Psoas muscle (tissue), 8 donors: ENCODE results near the gene SHFL. TPM values are rescaled to one million over a fixed set of nuclear protein-coding genes. Genes with fewer than 3 reads are reported as not detected.

Source experiments
- ATAC-seq, 4 donors: fragments of 200-7000 bp; cut with Tn5 transposase; one replicate each; pipeline ENCODE4 v1.9.1; 2020; ENCODE audit warnings: moderate library complexity in 3 of 4, mild to moderate bottlenecking in 2 of 4
- DNase-seq, 2 donors: peaks; one replicate each; pipeline ENCODE4 v3.0.0-alpha.2; 2020
- H3K27ac ChIP-seq: fragments of 200-600 bp; one replicate; pipeline ENCODE4 v1.8.0; 2022
- H3K27me3 ChIP-seq, 3 donors: fragments of 200-600 bp in 1 of 3; one replicate each; pipeline versions ENCODE4 v1.6.1 to v1.8.0; 2013 to 2022; ENCODE audit warnings: low read length in 2 of 3, mild to moderate bottlenecking in 2 of 3, moderate library complexity in 1 of 3; ENCODE audit not compliant: insufficient read depth in 3 of 3
- H3K36me3 ChIP-seq, 2 donors: fragments of 200-600 bp in 1 of 2; one replicate each; pipeline versions ENCODE4 v1.6.1 to v1.8.0; 2013 to 2022; ENCODE audit warnings: low read depth in 1 of 2, mild to moderate bottlenecking in 1 of 2, moderate library complexity in 1 of 2; ENCODE audit not compliant: insufficient read depth in 1 of 2
- H3K4me1 ChIP-seq: fragments of 200-600 bp; one replicate; pipeline ENCODE4 v1.8.0; 2022
- H3K4me3 ChIP-seq: fragments of 200-600 bp; one replicate; pipeline ENCODE4 v1.8.0; 2022; ENCODE audit warnings: mild to moderate bottlenecking
- H3K9me3 ChIP-seq: fragments of 200-600 bp; one replicate; pipeline ENCODE4 v1.8.0; 2022
- WGBS, 3 donors: extraction: QIAGEN DNeasy Blood & Tissue Kit; methylation state at CpG; one replicate each; pipeline versions ENCODE4 v1.1.6 to v1.1.7; 2013; 5-methylcytosine and 5-hydroxymethylcytosine counted together
- intact Hi-C, 2 donors: fragments of 100-400 bp; cut with DNase I; formaldehyde crosslinking; loops; one replicate each; pipeline versions ENCODE4 v1.11.0 to v1.14.2; 2022
- polyA plus RNA-seq, 3 donors: library from polyadenylated mRNA; stranded (reverse); fragments of 200-250 nt; gene quantifications; one replicate each; pipeline ENCODE4 v1.2.3, GENCODE V29; 2013
- total RNA-seq, 4 donors: library from RNA; stranded (reverse); fragmentation: NEBNext Ultra II Directional in 2 of 4; extraction: Animal tissue kit (Norgen Biotek cat#: 25700) in 2 of 4; gene quantifications; one replicate each; pipeline versions ENCODE4 v1.2.1 to v1.2.4, GENCODE V29; 2021 to 2023
- TF ChIP-seq, protein P1 (sequence below): fragments of 200-600 bp; IDR thresholded peaks from one replicate; pipeline ENCODE4 v1.8.0; 2022; ENCODE audit warnings: antibody characterized with exemption
- donor health status: healthy with polysubstance abuse.
- donor health status: DM: no; HTN: no; CAD: no; lungs with moderate emphysema.
- donor health status: Bipolar disorder and iron deficiency.
- donor health status: healthy.
- donor health status: DM: yes; HTN: yes; CAD: no.
- donor health status: DM: no; HTN: no; CAD: no.
- donor health status: DM: no; HTN: no; CAD: no.
- donor health status: DM: yes; HTN: yes; CAD: no.

Gene SHFL
- total and polyA plus RNA-seq, 7 donors: 2.9 to 5.7 (median 3.7) TPM

DNA sequence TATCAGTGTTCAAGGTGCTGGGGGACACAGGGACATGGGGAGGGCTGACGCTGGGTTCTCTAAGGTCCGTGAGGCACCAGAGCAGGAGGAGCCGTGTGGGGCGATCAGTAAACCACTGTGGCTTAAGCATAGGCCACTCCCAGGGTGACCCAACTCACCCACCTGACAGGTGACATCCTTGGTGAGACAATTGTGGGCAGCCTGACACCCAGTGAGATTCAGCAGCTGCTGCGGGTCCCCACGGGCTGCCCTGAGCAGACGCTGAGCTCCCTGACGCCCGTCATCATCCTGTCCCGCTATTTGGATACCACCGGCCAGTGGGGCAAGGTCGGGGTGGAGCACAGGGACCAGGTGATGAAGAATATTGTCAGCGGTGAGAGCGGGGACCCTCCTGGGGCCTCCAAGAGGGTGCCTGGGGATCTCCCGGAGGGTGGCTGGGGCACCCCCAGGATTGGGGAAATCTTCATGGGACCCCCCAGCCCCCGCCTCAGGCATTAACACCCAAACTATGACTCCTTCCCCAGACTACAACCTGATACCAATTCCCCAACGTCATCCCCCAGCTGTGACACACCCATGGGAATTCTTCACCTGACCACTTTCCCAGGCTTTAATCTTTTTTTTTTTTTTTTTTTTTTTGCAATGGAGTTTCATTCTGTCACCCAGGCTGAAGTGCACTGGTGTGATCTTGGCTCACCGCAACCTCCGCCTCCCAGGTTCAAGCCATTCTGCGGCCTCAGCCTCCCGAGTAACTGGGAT lies 33.3 kb upstream of the SHFL start:
- intact Hi-C loops: no loop called here
- no peak overlapping the region for H3K27ac ChIP-seq
- DNase-seq (no peak), ATAC-seq (no peak)
- H3K4me3 ChIP-seq: no peak overlapping the region
- H3K4me1 ChIP-seq: no peaks in the 10 kb centered on the region
- TF ChIP-seq, protein P1, sequence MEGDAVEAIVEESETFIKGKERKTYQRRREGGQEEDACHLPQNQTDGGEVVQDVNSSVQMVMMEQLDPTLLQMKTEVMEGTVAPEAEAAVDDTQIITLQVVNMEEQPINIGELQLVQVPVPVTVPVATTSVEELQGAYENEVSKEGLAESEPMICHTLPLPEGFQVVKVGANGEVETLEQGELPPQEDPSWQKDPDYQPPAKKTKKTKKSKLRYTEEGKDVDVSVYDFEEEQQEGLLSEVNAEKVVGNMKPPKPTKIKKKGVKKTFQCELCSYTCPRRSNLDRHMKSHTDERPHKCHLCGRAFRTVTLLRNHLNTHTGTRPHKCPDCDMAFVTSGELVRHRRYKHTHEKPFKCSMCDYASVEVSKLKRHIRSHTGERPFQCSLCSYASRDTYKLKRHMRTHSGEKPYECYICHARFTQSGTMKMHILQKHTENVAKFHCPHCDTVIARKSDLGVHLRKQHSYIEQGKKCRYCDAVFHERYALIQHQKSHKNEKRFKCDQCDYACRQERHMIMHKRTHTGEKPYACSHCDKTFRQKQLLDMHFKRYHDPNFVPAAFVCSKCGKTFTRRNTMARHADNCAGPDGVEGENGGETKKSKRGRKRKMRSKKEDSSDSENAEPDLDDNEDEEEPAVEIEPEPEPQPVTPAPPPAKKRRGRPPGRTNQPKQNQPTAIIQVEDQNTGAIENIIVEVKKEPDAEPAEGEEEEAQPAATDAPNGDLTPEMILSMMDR: no peak
- H3K9me3 ChIP-seq: no peaks in the 10 kb centered on the region
- WGBS, 3 donors: 66 to 78% (median 70%) methylated on average over 21 of the region's 21 CpGs
- H3K36me3 ChIP-seq: no peaks in the 10 kb centered on the region
- H3K27me3 ChIP-seq: no peaks in the 10 kb centered on the region

DNA sequence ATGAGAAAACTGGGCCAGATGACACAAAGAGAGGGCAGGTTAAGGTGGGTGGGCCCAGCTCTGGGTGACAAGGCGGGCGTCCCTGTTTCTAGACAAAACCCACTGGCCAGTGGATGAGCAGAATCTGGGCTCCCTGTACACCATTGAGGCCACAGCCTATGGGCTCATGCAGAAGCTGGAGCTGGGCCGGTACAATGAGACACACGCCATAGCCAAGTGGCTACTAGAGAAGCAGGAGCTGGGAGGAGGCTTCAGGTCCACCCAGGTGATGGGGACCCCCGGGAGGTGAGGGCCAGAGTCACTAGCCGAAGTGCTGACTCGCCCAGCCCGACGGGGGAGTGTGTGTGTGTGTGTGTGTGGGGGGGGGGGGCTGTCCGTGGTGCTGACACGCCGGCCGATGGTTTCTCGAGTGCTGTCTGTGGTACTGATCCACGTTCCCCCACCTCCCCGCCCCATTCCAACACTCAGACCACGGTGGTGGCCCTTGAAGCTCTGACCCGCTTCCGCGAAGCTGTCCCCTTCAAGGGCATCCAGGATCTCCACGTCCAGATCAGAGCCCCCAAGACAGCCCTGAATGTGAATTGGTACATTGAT lies 24.3 kb upstream of the SHFL start:
- WGBS, 3 donors: 23 to 50% (median 35%) methylated on average over 10 to 21 of the region's 21 CpGs
- ATAC-seq: no peak
- H3K27ac ChIP-seq: no peak overlapping the region
- no peaks in the 10 kb centered on the region for H3K4me1 ChIP-seq
- H3K4me3 ChIP-seq: no peak overlapping the region
- intact Hi-C loops: no loop called here
- H3K9me3 ChIP-seq: no peaks in the 10 kb centered on the region
- no peaks in the 10 kb centered on the region for H3K27me3 ChIP-seq
- TF ChIP-seq, protein P1: no peak
- no peaks in the 10 kb centered on the region for H3K36me3 ChIP-seq
- peak in 1 of 2 donors; percentile 24 for DNase-seq

DNA sequence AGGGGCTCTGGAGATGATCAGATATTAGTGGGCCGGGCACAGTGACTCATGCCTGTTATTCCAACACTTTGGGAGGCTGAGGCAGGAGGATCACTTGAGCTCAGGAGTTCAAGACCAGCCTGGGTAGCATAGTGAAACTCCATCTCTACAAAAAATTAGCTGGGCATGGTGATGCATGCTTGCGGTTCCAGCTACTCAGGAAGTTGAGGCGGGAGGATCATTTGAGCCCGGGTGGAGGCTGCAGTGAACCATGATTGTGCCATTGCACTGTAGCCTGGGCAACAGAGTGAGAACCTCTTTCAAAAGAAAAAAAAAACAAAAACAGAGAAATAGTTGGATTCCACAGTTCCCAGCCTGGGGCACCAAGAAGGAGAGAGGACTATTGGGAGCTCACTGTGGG lies 17.9 kb upstream of the SHFL start:
- no peak overlapping the region for H3K4me3 ChIP-seq
- H3K27ac ChIP-seq: no peak overlapping the region
- no peak for ATAC-seq
- H3K36me3 ChIP-seq: no peaks in the 10 kb centered on the region
- no peaks in the 10 kb centered on the region for H3K4me1 ChIP-seq
- 59 to 70% (median 70%) methylated on average over 4 of the region's 4 CpGs for WGBS, 3 donors
- TF ChIP-seq, protein P1: no peak
- H3K9me3 ChIP-seq: no peaks in the 10 kb centered on the region
- peaks cover 0 to 7% (median 0%) of the 10 kb centered on the region in 3 donors for H3K27me3 ChIP-seq
- no peak for DNase-seq
- intact Hi-C loops: no loop called here

DNA sequence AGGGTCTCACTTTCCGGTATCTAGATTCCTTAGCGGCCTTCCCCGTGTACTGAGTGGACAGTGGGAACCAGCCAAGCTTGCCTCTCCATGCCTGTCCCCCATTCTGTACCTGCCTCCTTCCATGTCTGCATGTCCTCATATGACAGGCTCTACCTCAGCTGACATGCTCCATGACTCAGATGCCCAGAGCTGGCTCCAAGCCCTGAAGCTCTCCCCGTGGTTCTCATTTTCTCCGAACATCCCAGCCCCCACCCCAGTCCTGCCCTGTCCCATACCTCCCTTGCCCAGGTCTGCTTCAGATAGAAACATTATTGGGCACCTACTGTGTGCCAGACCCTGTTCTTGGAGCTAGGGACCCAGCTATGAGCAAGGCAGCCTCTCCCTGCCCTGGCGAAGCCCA lies 17.1 kb upstream of the SHFL start:
- DNase-seq (peak in 1 of 2 donors; percentile 21), ATAC-seq (no peak)
- TF ChIP-seq, protein P1: no peak
- Histone ChIP-seq H3K4me3 (no peak overlapping the region), H3K27ac (no peak overlapping the region), H3K36me3 (no peaks in the 10 kb centered on the region), H3K27me3 (peaks cover 0 to 7% (median 0%) of the 10 kb centered on the region in 3 donors), H3K9me3 (no peaks in the 10 kb centered on the region), H3K4me1 (no peaks in the 10 kb centered on the region)
- intact Hi-C loops: no loop called here
- WGBS, 3 donors: 61 to 68% (median 63%) methylated on average over 6 of the region's 6 CpGs
